NCI-H510A treated with DMSO at 0.1 percent for 48 hours (cell line): ENCODE results near the gene TRAPPC5.

ENCODE experiments used
- DNase-seq: peaks from one replicate; lab custom pipeline; 2025; lab: John Stamatoyannopoulos, UW

TRAPPC5 gene

DNA sequence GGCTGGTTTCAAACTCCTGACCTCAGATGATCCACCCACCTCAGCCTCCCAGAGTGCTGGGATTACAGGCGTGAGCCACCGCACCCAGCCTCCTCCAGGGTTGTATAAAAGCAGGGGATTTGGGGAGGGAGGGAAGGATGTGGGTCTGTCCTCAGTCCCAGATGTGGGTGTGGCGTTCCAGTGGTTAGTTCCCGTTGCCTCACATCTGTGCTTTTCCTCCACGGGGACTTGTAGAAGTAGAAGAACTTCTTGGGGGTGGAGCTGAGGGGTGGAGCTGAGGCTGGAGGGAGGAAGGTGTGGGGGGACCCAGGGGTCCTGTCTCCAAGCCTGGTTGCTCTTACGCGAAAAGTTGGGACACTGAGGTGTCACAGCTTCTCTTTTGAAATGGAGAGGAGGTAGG, 4.3 kb upstream of the TRAPPC5 start:
- no peak for DNase-seq

DNA sequence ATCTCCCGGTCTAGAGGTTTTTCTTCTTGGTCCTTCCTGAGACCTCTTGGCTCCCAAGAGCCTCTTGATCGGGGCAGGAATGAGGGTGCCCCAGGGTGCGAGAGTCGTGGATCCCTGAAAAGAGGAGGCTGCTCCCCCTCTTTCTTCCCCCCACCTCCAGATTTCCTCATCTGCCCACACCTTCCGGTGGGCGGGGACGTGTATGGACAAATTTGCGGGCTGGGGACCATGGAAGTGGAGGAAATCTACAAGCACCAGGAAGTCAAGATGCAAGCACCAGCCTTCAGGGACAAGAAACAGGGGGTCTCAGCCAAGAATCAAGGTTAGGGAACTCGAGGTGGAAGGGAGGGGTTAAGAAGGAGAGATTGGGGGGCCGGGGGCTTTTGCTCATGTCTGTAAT, 3.8 kb upstream of the TRAPPC5 start, which contains the start of gene MCEMP1:
TSS of gene MCEMP1 (plus strand) at position 237 of the 400 bp plus-strand sequence. CDS start at position 268, 31 bp downstream.
- no peak for DNase-seq

DNA sequence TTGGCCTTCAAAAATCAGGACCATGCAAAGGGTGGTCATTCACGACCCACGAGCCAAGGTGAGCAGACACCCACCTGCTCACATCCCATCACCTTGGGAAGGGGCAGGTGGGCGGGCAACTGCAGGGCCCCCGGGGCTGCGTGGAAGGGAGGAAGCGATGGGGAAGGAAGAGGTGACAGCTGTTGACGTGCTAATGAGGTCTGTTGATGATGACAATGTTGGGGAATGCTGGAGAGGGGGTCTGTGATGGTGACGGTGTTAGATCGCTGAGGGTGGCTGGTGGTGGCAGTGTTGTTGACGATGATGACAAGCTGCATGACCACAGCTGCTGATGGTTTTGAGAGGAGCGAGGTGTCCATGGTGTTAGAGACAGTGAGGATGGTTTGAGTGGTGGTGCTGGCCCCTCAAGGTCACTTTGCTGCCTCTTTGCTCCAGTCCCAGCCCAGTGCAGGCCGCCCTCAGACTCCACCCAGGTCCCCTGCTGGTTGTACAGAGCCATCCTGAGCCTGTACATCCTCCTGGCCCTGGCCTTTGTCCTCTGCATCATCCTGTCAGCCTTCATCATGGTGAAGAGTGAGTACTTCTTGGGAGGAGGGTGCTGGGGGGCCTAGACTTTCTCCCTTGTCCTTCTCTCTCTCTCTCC, 2.8 kb upstream of the TRAPPC5 start:
- DNase-seq, result no peak

DNA sequence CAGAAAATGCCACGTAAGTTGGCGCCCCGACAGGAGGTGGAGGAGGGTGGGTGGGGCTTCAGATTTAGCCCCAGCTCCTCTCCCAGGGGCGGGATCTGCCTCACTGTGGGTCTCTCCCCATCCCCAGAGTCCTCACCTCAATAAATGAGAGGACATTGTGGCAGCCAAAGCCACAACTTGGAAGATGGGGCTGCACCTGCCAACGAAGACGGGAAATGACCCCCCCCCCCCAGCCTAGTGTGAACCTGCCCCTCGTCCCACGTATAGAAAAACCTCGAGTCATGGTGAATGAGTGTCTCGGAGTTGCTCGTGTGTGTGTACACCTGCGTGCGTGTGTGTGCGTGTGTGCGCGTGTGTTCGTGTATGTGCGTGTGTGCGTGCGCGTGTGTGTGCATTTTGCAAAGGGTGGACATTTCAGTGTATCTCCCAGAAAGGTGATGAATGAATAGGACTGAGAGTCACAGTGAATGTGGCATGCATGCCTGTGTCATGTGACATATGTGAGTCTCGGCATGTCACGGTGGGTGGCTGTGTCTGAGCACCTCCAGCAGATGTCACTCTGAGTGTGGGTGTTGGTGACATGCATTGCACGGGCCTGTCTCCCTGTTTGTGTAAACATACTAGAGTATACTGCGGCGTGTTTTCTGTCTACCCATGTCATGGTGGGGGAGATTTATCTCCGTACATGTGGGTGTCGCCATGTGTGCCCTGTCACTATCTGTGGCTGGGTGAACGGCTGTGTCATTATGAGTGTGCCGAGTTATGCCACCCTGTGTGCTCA, 1.5 kb upstream of the TRAPPC5 start:
- no peak for DNase-seq

DNA sequence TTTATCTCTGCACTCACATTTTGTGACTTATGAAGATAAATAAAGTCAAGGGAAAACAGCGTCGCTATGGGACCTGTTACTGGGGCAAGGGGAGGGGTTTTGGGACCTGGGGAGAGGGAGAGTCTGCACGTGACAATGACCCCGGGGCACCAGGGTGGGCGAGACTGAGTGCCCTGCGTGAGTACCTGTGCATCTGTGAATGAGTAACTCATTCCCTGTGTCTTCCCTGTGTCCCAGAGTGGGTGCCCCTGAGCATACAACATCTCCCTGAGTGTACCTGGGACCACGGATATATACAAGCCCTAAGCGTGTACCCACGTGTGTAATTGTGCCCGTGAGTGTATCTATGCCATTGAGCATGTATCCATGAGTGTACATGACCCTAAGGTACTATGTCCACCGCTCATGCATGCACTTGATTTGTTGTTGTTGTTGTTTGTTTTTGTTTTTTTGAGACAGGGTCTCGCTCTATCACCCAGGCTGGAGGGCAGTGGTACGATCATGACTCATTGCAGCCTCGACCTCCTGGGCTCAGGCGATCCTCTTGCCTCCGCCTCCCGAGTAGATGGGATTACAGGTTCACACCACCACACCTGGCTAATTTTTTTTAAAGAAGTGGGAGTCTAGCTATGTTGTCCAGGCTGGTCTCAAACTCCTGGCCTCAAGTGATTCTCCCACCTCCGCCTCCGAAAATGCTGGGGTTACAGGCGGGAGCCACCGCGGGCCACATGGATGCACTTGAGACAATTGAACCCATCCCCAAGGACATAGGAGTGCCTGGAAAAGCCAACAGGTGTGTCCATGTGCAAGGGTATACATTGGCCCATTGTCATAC, 645 bp upstream of the TRAPPC5 start:
- no peak for DNase-seq

DNA sequence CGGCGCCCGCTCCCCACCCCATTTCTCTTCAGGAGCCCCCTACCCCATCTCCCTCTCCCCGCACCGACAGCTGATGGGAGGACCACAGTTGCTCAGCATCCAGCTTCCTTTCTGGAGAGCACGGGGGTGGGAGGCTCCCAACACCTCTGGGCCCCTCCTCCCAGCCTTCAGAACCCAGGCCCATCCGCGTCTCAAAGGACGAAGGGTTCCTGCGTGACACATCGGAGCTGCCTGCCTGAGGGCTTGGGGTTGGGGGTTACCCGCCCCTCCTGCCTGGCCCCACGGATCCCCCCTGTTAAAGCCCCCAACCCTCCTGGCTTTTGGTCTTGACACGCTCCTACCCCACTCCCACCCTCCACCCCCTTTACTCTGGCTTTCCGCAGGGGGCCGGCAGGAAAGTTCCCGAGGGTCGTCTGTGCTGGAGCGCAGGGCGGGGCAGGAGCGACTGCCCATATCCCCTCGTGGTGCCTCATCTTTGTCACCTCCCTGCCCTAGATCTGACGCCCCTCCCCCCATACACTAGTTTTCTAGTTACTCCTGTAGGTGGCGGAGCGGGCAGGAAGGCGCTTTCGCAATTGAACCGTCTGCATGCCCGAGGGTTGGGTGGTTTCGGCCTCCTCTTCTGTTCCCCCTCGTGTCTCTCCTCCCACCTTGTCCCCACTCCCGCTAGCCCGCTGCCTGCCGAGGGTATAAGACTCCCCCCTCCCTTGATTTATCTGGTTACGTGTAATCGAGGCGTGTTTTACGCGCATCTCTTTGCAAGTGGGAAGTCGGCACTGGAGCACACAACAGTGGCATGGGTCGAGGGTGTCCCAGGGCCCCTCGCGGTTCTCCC, 924 bp downstream of the TRAPPC5 start:
- DNase-seq, result peak; percentile 25

DNA sequence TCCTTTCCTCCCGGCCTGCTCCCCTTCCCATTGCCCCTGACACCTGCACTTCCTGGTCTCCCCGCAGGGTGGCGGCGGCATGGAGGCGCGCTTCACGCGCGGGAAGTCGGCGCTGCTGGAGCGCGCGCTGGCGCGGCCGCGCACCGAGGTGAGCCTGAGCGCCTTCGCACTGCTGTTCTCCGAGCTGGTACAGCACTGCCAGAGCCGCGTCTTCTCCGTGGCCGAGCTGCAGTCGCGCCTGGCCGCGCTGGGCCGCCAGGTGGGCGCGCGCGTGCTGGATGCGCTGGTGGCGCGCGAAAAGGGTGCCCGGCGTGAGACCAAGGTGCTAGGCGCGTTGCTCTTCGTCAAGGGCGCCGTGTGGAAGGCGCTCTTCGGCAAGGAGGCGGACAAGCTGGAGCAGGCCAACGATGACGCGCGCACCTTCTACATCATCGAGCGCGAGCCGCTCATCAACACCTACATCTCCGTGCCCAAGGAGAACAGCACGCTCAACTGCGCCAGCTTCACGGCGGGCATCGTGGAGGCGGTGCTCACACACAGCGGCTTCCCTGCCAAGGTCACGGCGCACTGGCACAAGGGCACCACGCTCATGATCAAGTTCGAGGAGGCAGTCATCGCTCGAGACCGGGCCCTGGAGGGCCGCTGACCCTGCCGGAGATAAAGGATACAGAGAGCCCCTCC, 1.7 kb downstream of the TRAPPC5 start:
- DNase-seq, result no peak

DNA sequence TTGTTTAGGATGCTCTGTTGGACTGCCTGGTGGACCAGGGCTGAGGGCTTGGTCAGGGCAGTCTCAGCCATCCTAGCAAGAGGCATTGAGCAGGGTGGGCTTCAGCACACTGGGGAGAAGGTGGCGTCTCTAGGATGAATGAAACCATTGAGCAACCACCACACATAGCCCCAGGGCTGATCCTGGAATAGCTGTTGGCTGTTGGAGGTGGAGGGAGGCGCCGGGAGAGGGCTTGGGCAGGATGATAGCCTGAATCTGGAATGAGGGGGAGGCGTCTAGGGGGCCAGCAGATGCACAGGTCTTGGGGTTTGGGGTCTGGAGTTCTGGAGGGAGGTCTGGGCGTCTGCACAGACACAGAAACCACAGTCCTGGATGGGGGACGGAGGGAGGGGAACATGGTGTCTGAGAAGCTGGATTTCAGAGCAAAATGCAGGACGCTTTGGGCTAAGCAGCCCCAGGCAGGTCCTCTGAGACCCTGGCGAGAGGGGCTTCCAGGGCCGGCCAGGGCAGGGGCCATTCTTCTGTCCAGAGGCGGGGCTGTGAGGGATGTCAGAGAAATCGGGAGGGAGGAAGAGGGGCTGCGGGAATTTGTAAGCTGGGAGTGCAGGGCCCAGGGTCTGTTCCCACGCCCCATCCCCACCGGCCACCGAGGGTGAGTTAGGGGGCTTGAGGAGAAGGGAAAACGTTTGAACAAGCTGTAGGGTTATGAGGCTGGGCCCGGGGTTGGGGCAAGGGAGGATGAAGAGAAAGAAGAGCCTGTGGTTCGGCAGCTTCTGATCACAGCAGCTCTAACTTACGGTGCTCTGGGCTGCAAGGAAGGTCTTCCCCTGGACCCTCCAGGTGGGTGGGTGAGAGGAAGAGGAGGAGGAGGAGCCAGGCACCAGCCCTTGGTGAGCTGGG, 5.2 kb downstream of the TRAPPC5 start:
- DNase-seq, result no peak

DNA sequence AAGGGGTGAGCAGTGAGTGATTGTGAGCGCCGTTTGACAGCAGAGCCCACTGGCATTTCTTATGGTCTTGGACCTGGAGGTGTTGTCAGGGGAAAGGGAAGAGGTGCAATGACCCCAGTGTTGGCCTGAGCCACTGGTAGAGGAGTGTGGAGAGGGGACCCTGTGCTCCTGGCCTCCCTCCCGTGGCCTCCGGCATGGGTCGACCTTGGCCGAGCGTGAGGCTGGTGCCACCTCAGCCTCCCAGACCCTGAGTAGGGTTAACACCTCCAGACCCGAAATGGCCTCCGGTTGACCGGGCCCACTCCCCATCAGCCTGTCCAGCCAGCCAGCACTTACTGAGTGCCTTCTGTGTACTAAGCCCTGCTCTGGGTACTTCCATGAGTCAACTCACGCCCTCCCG, 6.5 kb downstream of the TRAPPC5 start:
- no peak for DNase-seq

DNA sequence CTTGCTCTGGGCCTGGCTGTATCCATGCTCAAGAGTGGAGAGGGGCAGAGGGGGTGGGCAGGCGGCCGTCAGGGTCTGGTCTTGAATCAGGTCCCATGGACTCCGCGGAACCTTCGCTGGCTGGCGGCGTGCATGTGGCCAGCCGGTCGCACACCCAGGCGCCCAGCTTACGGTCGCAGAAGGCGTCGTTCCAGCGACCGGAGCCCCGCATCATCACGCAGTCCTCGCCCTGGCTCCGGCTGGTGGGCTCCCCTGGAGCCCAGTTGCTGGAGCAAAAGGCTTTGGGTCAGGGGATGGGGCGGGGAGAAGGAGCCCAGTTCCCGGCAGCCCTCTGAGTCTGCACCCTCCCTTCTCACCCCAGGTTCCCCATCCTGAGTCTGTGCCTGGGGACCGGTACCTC, 8.5 kb downstream of the TRAPPC5 start:
- no peak for DNase-seq

DNA sequence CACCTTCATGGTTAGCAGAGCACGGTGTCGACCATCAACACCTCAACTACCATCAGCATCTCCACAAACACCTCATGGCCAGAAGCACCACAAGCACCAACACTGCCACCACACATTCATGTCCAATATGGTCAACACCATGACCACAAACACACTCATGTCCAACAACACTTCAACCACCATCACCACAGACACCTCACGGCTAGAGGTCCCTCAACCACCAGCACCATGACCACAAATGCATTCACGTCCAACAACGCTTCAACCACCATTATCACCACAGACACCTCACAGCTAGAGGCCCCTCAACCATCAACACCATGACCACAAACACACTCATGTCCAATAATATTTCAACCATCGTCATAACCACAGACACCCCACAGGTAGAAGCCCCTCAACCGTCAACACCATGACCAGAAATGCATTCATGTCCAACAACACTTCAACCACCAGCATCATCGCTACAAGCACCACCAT, 10.2 kb downstream of the TRAPPC5 start:
- DNase-seq, result no peak

DNA sequence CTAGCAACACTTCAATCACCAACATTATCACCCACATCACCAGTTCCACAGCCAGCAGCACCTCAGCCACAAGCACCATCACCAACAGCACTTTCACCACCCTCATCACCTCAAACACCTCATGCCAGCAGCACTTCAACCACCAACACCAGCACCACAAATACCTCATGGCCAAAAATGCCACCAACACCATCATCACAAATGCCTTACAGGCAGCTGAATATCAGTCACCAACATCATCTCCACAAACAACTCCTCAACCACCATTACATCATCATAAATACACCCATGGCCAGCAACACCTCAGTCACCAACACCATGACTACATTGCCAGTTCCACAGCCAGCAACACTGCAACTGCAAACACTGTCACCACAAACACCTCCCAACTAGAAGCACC, 10.9 kb downstream of the TRAPPC5 start:
- DNase-seq, result no peak

DNA sequence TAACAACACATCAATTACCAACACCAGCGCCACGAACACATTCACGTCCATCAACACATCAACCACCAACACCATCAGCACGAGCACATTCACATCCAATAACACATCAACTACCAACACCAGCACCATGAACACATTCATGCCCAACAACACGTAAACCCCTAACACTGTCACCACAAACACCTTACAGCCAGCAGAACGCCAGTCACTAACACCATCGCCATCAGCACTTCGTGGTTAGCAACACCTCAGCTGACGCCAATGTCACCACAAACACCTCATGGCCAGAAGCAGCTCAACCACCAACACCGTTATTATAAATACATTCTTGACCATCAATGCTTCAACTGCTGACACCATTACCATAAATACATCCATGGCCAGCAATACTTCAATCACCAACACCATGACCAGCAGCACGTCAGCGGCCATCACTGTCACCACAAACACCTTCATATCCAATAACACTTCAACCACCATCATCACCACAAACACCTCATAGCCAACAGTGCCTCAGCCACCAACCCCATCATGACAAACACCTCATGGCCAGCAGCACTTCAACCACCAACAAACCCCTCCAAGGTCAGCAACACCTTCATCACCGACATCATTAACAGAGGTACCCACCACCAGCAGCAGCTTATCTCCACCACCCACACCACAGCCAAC, 11.9 kb downstream of the TRAPPC5 start:
- no peak for DNase-seq

DNA sequence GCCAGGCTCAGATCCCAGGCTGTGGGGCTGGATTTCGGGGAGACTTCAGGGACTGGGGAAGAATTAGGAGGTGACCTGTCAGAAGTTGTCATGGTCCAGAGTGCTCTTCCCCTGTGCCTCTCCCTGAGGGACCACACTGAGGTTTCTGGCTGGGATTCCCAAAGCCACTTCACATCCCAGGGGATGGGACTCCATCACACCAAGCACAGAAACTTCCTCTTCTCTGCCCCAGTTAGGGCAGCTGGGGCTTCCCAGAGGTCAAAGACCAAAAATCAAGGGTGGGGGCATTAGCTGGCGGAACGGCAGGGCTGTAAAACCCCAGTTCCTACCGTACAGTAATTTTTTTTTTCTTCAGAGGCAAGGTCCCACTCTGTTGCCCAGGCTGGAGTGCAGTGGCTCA, 13.9 kb downstream of the TRAPPC5 start:
- no peak for DNase-seq

DNA sequence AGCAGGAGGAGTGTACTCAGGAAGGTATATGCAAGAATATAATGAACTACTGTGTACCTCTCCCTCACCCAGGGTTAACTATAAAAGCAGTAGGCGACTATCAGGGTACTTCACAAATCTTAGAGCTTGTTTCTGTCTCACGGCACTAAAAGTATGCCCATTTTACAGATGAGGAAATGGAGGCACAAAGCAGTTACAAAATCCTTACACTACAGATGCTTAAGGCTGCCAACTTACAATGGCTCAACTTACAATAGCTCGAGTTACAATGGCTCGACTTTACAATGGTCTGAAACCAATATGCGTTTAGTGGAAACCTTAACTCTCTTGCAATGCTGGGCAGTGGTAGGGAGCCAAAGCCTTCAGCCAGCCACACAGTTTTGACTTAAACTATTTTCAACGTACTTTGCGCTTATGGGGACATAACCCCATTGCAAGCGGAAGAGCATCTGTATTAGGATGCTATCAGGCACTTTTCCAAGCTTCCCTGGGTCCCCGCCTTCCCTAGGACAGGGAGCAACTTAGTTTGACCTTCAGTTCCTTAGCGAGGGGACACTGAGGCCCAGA, 17.2 kb downstream of the TRAPPC5 start:
- DNase-seq, result no peak

DNA sequence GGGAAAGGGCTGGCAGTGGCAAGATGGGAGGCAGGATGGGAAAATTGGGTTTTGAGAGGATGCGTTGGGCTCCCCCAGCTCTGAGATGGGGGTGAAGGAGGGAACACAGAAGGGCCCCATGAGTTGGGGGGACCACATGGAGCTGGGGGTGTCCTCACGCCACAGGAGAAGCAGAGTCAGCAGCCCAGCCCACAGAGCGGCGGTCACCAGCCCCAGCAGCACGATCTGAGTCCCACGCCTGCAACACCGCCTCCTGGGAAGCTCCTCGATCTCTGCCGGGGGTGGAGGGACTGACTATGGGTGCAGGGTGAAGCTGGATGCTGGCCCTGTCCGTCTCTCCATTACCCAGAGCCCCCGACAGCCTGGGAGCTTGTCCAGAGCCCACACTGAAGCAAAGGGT, 17.9 kb downstream of the TRAPPC5 start:
- no peak for DNase-seq

DNA sequence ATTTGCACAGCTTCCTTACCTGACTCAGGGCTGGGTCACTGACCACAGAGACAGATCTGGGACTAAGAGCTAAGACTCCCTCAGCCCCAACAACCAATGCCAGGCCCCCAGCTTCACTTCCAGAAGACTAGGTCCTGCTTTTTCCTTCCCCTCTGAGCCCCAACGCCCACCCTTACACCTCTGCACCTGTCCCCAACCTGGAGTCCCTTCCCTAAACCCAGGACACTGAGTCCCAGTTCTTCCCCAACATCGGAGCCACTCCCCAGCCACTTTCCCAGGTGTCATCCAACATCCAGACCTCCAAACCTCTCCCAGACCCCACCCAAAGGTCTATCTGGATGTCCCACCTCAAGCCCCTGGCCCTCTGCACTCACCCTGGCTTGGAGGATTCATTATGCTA, 18.4 kb downstream of the TRAPPC5 start:
- no peak for DNase-seq

DNA sequence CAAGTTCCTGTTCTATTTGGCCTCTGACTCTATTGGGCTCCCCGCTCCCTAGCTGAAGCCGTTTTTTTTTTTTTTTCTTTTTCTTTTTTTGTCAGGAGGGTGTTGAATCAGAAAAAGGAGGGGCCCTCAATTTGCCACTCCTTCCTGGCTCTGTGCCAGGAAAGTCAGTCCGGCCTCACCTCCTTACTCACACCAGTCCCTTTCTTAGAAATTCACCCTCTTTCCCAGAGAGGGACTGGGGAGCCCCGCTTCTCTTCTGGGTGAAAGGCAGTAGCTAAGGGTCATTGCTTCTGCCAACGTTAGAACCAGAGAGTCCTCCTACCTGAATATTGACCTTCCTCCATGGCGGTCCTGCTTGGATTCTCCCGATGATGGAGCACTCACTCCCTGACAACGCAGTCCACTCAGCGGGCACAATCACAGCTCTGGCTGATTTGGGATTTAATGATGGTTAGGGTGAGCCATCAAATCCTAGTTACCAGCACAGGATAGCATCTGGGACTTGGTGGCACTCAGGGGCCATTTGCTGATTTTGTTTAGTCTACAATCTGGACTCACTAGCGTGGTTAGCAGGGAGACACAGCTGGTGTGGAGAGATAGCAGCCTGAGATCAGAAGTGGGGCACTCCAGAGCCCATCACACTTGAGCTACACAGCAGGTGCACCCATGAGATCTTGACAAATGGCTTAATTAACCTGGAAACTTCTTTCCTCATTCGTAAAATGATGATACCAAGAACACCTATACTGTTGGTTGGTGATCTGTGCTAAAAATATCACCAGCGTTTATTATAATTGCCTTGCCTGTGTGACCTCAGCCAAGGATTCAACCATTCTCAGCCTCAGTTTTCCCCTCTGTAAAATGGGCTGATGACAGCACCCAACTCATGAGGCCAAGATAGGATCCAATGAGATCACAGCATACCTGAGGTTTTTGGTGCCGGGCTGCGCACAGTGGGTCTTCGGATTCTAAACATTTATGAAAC, 19.1 kb downstream of the TRAPPC5 start:
- DNase-seq, result no peak
